Neutrophil (primary cell): ENCODE measurements around the gene PPP2R5C.

Source experiments
- H3K27ac ChIP-seq: fragments of 200-600 bp; sonication (generic); 2 replicates; pipeline ENCODE4 v1.5.1; 2016; ENCODE audit warnings: mild to moderate bottlenecking, moderate library complexity
- H3K27me3 ChIP-seq: fragments of 200-600 bp; sonication (generic); 2 replicates; pipeline ENCODE4 v1.6.0; 2016; ENCODE audit warnings: mild to moderate bottlenecking
- H3K36me3 ChIP-seq: fragments of 200-600 bp; sonication (generic); 2 replicates; pipeline ENCODE4 v1.5.1; 2017
- H3K4me1 ChIP-seq, 2 experiments: fragments of 200-600 bp in 1 of 2; sonication (generic) in 1 of 2; 1 replicate in 1 of 2; 2 replicates in 1 of 2; pipeline versions ENCODE4 v1.5.1 to v1.6.1; 2013 to 2016; ENCODE audit warnings: low read depth in 1 of 2, low read length in 1 of 2, mild to moderate bottlenecking in 1 of 2, moderate library complexity in 1 of 2; ENCODE audit not compliant: control insufficient read depth in 1 of 2, insufficient read depth in 1 of 2
- H3K4me3 ChIP-seq, 2 experiments: fragments of 200-600 bp in 1 of 2; sonication (generic) in 1 of 2; 1 replicate in 1 of 2; 2 replicates in 1 of 2; pipeline ENCODE4 v1.5.1; 2013 to 2016; ENCODE audit warnings: low read depth in 1 of 2, low read length in 1 of 2, mild to moderate bottlenecking in 1 of 2, moderate library complexity in 1 of 2
- H3K9me3 ChIP-seq: fragments of 200-600 bp; sonication (generic); 2 replicates; pipeline ENCODE4 v1.5.1; 2016
- CTCF ChIP-seq: fragments of 200-600 bp; sonication (generic); IDR thresholded peaks from 2 replicates; pipeline ENCODE4 v1.5.1; 2016; ENCODE audit warnings: antibody characterized with exemption

PPP2R5C gene

GRCh38 chr14:101834397-101834796 is 72.9 kb downstream of the PPP2R5C start:
- peaks cover 43% of the 10 kb centered on the region for H3K36me3 ChIP-seq
- H3K4me3 ChIP-seq, result no peak overlapping the region
- no peak for TF ChIP-seq CTCF
- H3K27me3 ChIP-seq, result no peaks in the 10 kb centered on the region
- H3K4me1 ChIP-seq, result no peaks in the 10 kb centered on the region
- H3K27ac ChIP-seq, result no peak overlapping the region
- no peaks in the 10 kb centered on the region for H3K9me3 ChIP-seq

GRCh38 chr14:101834800-101835547 is 73.5 kb downstream of the PPP2R5C start:
- Histone ChIP-seq H3K36me3 (peaks cover 43% of the 10 kb centered on the region), H3K27ac (no peak overlapping the region), H3K4me1 (no peaks in the 10 kb centered on the region), H3K27me3 (no peaks in the 10 kb centered on the region), H3K9me3 (no peaks in the 10 kb centered on the region), H3K4me3 (no peak overlapping the region)
- TF ChIP-seq CTCF, result no peak

GRCh38 chr14:101835566-101835965 is 74.1 kb downstream of the PPP2R5C start:
- H3K27me3 ChIP-seq, result no peaks in the 10 kb centered on the region

GRCh38 chr14:101836135-101836534 is 74.6 kb downstream of the PPP2R5C start:
- no peak overlapping the region for H3K27ac ChIP-seq
- H3K9me3 ChIP-seq, result no peaks in the 10 kb centered on the region
- H3K4me3 ChIP-seq, result no peak overlapping the region
- H3K36me3 ChIP-seq, result peaks cover 40% of the 10 kb centered on the region
- no peaks in the 10 kb centered on the region for H3K4me1 ChIP-seq
- no peaks in the 10 kb centered on the region for H3K27me3 ChIP-seq
- TF ChIP-seq CTCF, result no peak

More at GRCh38 chr14:101835566-101835965, 74.1 kb downstream of the PPP2R5C start:
- peaks cover 39% of the 10 kb centered on the region for H3K36me3 ChIP-seq
- TF ChIP-seq CTCF, result no peak
- H3K9me3 ChIP-seq, result no peaks in the 10 kb centered on the region
- no peak overlapping the region for H3K4me3 ChIP-seq
- H3K4me1 ChIP-seq, result no peaks in the 10 kb centered on the region
- H3K27ac ChIP-seq, result no peak overlapping the region

- H3K27ac ChIP-seq, result peak overlapping the region; percentile 29
- H3K27me3 ChIP-seq, result no peaks in the 10 kb centered on the region
- TF ChIP-seq CTCF, result no peak
- no peaks in the 10 kb centered on the region for H3K9me3 ChIP-seq
- H3K4me1 ChIP-seq, result no peaks in the 10 kb centered on the region
- peaks cover 33% of the 10 kb centered on the region for H3K36me3 ChIP-seq
- H3K4me3 ChIP-seq, result no peak overlapping the region
These were observed 77.0 kb downstream of the PPP2R5C start for GRCh38 chr14:101838476-101838875.
